Measurements from ENCODE around the gene AOPEP.

- TF ChIP-seq CTCF (IDR thresholded peaks at IDR 0.05) (no peak), EZH2 (IDR thresholded peaks at IDR 0.05) (no peak)
Measured at GRCh38 chr9:95010431-95010838, 283.9 kb downstream of the AOPEP start.
